HK-2 (cell line): Measurements from ENCODE around the gene CMPK2.

Experiments used
- DNase-seq: peaks from one replicate; pipeline ENCODE4 v3.0.0-alpha.2; 2018; ENCODE audit not compliant: unreplicated experiment

CMPK2 gene

GRCh38 chr2:6810961-6811360 lies 54.7 kb downstream of the CMPK2 start:
- no peak for DNase-seq

- no peak for DNase-seq
These were observed 57.3 kb downstream of the CMPK2 start for GRCh38 chr2:6808426-6808825.

GRCh38 chr2:6806604-6807003 lies 59.1 kb downstream of the CMPK2 start:
- DNase-seq: no peak

GRCh38 chr2:6800553-6800952 lies 65.2 kb downstream of the CMPK2 start:
- DNase-seq: no peak
